GOT3 (cell line): ENCODE results near the gene LAGE3.

Experiments used
- DNase-seq: peaks from one replicate; lab custom pipeline; 2025; ENCODE audit warnings: mixed read lengths; lab: John Stamatoyannopoulos, UW

Gene LAGE3

DNA sequence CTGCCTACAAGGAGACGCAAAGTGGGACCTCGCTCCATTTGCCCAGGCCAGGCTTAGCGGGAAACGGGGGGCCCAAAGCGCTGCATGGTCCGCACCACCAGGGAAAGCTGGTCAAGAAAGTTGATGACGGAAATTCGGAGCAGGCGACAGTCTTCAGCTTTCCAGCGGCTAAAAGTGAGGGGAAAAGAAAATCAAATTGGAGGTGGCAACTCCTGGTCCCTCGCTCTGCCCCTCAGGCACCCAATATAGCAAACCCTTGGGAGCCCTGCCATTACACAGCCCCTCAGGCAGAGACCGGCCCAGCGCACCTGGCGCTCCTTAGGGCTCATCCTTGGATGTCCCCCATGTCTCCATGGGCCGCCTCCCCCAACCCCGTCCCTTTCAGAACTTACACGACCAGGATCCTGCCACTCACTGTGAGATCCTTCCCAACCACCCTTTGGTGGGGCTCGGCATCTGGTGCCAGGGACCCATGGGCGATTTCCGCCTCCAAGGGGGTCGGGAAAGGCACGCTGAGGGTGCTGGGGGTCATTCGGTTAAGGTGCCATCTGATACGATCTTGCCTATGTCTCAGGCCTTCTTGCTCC is 1.1 kb downstream of the LAGE3 start:
- DNase-seq: no peak

DNA sequence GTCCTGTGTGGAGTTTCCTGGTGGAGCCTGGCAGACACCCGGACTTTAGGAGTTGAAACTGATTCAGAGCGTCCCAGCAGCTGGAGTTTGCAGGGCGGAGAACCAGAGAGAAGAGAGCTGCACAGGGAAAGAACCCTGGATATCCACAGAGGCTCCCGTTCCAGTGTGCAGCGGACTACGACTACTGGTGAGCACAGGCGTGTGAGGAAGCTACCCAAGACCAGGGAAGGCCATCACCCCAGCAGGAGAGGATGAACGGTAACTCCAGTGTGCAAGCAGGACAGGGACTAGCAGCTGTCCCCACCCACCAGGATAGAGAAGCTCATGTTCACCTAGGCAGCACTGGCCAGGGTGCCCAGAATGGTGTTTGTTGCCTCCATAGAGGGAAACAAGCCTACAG is 2.3 kb downstream of the LAGE3 start:
- no peak for DNase-seq

DNA sequence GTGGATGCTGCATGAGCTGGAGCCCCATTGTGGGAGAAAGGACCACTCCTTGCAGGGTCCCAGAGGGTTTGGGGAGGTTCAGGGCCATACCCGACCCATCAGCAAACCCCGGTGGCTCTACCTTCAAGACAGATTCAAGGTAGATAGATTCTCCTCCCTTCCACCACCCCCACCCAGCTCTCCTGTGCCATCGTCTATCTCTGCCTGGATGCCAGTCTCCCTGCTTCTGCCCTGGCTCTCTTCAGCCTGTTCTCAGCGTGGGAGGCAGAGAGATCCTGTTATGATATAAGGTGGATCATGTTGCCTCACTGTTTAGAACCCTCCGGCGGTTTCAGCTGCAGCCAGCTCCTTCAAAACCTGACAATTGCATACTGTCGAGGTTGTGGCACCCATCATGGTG is 5.4 kb downstream of the LAGE3 start:
- no peak for DNase-seq

DNA sequence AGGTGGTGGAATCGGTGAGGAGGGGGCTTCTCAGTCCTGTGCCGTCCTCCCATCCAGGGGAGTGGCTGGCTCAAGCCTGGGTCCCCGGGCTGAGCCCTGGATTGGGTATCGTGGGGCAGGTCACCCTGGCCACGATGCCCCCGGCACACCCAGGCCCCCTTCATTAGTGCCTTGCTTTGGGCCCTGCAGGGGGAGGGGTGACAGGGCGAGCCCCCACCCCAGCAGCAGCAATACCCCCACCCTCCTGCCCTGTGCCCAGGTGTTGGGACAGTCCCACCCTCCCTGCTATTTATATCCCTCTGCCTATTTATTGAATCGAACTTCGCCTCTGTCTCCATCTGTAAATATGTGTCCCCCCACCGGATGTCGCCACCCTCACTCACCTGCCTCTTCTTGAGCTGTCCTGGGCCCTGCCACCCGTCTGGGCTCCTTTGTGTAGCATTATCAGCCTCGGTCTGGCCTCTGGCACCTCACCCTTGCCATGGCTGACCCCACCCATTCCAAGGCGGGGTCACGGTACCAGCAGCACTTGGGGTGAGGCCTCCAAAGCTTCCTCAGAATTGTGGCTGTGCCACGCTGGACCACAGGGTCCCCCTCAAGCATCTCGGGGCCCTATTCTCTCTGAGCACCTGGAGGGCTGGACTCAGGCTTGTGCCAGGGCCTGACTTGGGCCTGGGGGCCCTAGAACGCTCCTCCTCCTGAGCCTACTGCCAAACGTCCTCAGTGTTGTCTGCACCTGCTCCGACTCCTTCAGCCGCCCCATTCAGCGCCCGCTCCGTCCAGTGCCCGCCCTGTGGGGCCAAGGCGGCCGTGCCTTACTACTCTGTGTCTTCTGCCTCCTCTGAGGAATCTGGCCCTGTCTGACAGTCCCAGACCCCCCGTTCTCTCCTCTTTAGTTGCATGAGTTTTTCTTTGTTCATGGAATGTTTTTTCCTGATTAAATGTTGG is 6.1 kb downstream of the LAGE3 start:
- DNase-seq: no peak

DNA sequence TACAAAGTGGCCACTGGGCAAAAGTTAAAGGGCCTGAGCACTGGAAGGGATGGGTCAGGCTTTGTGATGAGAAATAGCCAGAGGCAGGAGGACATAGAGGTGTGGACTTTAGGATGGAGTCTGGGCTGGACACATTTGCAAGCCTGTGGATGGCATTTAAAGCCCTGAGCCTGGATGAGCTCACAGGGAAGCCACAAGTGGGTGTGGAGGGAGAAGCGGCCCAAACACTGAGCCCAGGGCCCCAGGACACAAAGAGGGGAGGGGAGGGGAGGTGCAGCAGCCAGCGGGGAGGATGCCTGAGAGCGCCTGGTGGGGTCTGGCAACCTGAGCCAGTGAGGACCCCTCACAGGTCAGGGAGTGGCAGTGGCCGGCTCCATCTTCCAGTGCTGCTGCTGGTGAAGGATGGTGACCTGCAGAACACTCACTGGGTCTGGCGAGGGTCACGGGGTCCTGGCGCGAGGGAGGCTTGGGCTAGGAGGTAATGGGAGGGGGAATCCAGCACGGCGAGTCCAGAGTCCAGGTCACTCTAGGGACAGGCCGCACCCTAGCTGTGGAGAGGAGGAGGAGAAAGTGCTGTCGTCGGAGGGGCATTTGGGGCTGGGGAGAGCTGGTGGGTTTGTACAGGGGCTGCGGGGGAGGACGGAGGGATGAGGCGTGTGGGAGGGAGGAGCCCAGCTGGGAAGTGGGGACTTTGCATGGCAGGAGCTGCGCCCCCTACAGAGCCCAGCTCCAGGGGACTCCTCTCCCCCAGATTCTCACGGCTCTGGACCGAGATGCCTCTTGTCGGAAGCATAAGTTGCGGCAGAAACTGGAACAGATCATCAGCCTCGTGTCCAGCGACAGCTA is 7.0 kb downstream of the LAGE3 start:
- no peak for DNase-seq

DNA sequence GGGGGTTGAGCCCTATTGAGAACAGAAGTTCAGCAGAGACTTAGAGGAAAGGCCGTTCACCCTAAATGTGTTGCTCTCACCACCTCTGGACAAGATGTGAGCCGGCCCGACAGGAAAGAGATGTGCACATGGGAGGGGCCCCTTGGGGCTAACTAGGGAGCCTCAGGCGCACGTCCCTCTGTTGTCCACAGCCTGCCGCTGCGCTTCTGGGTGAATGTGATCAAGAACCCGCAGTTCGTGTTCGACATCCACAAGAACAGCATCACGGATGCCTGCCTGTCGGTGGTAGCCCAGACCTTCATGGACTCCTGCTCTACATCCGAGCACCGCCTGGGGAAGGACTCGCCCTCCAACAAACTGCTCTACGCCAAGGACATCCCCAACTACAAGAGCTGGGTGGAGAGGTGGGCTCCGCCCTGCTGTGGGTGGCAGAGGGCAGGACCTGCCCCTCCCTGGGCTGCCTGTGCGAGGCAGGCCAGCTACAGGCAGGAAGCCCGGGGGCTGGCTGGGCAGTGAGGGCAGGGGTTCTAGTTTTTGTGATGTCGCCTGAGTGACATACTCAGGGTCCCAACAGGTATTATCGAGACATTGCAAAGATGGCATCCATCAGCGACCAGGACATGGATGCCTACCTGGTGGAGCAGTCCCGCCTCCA is 8.0 kb downstream of the LAGE3 start:
- DNase-seq: no peak

DNA sequence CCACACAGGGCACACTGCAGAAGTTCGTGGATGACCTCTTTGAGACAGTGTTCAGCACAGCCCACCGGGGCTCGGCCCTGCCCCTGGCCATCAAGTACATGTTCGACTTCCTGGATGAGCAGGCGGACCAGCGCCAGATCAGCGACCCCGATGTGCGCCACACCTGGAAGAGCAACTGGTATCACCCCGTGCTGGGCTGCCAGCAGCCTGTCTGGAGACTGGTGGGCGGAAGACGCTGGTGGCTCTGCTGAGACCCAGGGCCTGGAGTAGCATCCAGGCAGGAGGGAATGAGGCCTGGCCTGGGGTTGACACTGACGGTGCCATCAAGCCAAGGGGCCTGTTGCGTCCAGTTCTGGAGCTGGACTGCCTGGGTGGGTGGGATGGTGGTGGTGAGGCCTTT is 8.6 kb downstream of the LAGE3 start:
- no peak for DNase-seq

DNA sequence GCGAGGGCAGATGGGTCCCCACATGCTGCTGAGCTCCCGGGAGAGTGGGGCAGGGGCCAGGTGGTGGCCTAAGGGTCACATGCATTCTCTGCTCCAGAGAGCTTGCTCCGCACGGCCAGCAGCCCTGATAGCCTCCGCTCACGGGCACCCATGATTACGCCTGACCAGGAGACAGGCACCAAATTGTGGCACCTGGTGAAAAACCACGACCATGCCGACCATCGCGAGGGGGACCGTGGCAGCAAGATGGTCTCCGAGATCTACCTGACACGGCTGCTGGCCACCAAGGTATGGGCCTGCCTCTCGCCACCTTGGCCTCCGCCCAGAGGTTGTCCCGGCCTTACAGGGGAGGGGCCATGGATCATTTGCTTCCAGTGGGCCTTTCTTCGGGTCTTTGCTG is 9.2 kb downstream of the LAGE3 start:
- no peak for DNase-seq

DNA sequence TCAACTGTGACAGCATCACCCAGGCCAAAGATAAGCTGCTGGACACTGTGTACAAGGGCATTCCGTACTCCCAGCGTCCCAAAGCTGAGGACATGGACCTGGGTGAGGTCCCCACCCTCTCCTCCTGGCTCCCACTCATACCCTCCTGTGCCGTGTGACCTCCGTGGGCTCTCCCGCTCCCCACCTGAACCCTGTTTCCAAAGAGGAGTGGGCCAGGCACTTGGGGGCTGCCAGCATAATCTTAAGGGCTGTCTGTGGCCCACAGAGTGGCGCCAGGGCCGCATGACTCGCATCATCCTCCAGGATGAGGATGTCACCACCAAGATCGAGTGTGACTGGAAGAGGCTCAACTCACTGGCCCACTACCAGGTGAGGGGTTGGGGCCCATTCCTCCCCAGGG is 10.0 kb downstream of the LAGE3 start:
- DNase-seq: no peak

DNA sequence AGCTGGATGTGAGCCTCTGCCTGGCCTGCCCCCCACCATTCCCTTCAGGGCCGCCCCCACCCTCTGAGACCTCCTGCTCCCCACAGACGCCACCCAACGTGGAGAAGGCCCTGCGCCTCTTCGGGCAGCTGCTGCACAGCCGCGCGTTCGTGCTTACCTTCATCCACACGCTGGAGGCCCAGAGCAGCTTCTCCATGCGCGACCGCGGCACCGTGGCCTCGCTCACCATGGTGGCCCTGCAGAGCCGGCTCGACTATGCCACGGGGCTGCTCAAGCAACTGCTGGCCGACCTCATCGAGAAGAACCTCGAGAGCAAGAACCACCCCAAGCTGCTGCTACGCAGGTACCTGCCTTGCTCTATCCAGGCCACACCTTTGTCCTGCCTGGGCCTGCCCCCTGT is 10.9 kb downstream of the LAGE3 start:
- no peak for DNase-seq

DNA sequence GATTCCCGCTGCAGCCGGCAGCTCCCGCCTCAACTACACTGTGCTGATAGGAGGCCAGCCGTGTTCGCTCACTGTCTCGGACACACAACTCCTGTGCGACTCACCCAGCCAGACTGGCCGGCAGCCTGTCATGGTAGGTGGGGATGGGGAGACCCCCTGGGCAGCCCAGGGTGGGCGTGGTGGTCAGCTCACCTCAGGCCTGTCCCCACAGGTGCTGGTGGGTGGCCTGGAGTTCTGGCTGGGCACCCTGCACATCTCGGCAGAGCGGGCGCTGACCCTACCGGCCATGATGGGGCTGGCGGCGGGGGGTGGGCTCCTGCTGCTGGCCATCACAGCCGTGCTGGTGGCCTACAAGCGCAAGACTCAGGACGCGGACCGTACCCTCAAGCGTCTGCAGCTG is 11.5 kb downstream of the LAGE3 start:
- no peak for DNase-seq

DNA sequence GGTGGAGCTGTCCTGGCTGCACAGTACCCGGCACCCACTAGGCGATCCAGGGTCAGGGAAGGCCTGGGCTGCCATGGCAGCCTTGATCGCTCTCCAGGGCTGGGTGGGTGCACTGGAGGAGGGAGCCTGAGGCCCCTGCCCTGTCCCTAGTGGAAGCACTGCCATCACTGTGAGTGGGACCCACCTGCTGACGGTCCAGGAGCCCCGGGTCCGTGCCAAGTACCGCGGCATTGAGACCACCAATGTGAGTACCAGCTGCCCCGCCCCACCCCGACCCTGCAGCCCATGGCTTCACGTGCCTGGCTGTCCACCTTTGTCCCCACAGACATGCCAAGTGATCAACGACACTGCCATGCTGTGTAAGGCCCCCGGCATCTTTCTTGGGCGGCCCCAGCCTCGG is 12.2 kb downstream of the LAGE3 start:
- DNase-seq: no peak

DNA sequence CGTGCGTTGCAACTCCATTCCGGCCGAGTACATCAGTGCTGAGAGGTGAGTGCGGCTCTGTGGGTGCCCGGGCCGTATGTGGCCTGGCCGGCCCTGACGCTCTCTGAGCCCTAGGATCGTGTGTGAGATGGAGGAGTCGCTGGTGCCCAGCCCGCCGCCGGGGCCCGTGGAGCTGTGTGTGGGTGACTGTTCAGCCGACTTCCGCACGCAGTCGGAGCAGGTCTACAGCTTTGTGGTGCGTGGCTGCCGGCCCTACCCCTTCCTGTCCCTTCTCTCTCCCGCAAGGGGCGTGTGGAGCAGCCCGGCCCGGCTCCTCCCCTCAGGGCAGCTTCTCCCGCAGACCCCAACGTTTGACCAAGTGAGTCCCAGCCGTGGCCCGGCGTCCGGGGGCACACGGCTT is 13.0 kb downstream of the LAGE3 start:
- no peak for DNase-seq

DNA sequence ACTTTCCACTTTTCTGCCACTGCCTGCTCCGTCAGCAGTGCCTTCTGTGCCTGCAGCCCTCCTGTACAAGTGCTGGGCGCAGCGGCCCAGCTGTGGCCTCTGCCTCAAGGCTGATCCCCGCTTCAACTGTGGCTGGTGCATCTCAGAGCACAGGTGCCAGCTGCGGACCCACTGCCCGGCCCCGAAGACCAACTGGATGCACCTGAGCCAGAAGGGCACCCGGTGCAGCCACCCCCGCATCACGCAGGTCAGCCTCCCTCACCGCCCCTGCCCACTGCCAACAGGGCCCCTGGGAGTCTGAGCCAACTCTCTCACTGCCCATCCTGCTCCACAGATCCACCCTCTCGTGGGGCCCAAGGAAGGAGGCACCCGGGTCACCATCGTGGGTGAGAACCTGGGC is 13.5 kb downstream of the LAGE3 start:
- no peak for DNase-seq

DNA sequence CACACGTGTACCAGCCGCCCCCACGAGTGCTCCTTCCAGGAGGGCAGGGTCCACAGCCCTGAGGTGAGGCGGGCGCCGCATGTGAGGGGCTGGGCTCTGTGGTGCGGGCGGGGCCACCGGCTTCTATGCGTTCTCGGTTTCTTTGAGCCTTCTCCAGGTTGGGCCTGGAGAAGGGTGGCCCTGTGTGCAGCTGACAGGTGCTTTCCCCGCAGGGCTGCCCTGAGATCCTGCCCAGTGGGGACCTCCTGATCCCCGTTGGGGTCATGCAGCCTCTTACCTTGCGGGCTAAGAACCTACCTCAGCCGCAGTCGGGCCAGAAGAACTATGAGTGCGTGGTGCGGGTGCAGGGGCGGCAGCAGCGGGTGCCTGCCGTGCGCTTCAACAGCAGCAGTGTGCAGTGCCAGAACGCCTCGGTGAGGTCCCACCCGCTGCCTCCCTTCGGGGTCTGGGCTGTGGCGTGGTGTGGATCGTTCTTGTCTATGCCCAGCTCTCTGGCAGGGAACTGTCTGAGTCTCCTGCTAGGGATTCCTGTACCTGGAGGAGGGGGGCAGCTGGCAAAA is 14.2 kb downstream of the LAGE3 start:
- DNase-seq: no peak

DNA sequence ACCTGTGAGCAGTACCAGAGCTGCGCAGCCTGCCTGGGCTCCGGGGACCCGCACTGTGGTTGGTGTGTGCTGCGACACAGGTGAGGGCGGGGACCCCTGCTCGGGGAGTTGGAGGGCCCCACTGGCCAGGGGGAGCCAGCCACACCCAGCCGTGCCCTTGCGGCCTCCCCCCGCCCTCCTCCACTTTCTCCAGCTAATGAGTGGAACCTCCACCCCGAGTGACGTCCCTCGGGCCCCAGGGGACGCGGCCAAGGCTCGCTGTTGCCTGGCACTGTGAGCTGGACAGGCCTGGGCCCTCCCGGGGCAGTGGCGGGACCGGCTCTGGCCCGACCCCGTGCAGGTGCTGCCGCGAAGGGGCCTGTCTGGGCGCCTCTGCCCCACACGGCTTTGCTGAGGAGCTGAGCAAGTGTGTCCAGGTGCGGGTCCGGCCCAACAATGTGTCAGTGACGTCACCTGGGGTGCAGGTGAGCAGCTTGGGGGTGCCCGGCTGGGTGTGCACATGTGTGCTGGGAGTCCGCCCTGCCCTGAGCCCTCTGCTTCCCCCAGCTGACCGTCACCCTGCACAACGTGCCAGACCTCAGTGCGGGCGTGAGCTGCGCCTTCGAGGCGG is 15.4 kb downstream of the LAGE3 start:
- DNase-seq: no peak

DNA sequence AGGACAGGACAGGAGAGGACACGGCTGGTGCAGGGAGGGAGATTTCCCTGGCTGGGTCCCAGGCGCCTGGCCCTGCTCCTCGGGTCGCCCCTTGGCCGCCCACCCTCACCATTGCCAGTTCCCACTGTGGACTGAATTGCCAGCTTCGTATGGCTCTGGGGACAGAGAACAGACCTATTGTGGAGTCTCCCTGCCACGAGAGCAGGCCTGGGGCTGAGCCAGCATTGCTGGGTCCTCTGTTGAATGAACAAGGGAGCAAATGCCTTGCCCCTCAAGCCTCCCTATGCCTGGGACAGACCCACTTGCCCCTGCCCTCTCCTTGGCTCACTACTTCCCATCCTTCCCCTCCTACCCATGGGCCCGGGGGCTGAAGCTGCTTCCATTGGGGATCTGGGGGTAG is 16.7 kb downstream of the LAGE3 start:
- DNase-seq: no peak

DNA sequence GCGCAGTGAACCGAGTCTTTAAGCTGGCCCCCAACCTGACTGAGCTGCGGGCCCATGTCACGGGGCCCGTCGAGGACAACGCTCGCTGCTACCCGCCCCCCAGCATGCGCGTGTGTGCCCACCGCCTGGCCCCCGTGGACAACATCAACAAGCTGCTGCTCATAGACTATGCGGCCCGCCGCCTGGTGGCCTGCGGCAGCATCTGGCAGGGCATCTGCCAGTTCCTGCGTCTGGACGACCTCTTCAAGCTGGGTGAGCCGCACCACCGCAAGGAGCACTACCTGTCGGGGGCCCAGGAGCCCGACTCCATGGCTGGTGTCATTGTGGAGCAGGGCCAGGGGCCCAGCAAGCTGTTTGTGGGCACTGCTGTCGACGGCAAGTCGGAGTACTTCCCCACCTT is 18.8 kb downstream of the LAGE3 start:
- no peak for DNase-seq

DNA sequence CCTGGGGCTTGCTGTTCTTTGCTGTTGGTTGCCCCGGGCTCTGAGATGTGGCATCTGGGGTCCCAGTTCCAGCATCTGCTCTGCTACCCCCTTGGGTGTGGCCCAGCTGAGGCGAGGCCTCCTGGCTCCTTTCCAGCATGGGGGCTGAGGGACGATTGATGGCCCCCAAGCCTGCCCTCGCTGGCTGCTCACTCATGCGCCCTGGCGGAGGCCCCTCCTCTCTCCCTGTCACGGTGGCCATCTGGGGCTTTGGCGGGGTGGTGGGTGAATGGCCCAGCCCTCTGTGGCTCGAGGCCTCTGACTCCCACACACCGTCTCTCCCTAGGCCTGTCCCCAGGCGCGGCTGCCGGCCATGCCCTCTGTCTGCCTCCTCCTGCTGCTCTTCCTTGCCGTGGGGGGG is 19.2 kb downstream of the LAGE3 start:
- DNase-seq: no peak

DNA sequence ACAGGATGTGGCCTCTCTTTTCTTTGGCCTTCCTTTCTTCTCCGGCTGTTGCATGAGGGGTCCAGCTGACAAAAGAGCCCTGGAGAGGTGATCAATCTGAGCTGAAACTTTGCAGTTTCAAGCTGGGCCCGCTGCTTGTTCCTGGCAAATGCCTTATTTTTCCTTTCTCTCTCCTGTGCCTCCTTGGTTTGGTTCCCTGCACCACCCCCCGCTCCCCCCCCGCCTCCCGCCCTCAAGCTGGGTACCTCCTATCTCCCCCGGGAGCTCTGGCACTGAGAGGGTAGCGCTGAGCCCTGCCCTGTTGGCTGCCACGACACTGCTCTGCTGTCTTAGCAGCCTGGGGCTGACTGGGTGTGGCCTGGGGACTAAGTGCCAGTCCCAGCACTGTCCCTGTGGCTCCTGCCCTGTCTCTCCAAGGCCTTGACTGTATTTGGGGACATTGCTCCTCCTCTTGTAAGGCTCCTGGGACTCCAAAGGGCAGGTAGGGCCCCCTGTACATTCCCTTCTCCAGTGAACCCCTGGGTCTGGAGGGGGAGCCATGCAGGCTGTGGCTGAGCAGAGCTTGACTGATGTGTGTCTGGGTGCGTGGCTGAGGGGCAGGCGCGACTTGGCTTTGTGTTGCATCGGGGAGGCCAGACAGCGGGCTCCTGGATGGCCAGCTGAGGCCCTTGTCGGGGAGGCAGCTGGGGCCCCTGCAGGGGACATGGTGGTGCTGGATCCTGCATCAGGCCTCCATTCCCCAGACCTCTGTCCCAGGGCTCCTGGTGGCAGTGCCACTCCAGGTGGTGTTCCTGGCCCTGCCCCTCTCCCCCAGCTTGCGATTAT is 19.9 kb downstream of the LAGE3 start:
- no peak for DNase-seq
